Stimulated activated CD8-positive, alpha-beta memory T cell treated with anti-CD3 and anti-CD28 coated beads, Interleukin-15, amount 100 ng/mL, for 4 hours (primary cell): ENCODE data around the gene CDK5R2.

ENCODE experiments used
- DNase-seq, 2 donors: peaks; one replicate each; pipeline ENCODE4 v3.0.0-alpha.2; 2020; ENCODE audit warnings: low read depth in 2 of 2

CDK5R2 gene

GRCh38 chr2:218988164-218988563 is 28.7 kb downstream of the CDK5R2 start:
- DNase-seq: no peak

GRCh38 chr2:218988650-218989049 is 29.2 kb downstream of the CDK5R2 start:
- DNase-seq: no peak

GRCh38 chr2:218990052-218990451 is 30.6 kb downstream of the CDK5R2 start:
- no peak for DNase-seq

GRCh38 chr2:218990612-218991011 is 31.1 kb downstream of the CDK5R2 start:
- DNase-seq: no peak

- DNase-seq: no peak
Measured at GRCh38 chr2:218991674-218992168, 32.3 kb downstream of the CDK5R2 start.

GRCh38 chr2:218992196-218992595 is 32.7 kb downstream of the CDK5R2 start:
- DNase-seq: no peak

GRCh38 chr2:218992703-218993344 is 33.4 kb downstream of the CDK5R2 start:
- no peak for DNase-seq

GRCh38 chr2:218993345-218994315 is 34.2 kb downstream of the CDK5R2 start, which contains the start of gene CRYBA2:
Gene CRYBA2 (minus strand): TSS chr2:218993422. CDS start chr2:218993176, 246 bp downstream.
- no peak for DNase-seq

GRCh38 chr2:218995561-218995960 is 36.1 kb downstream of the CDK5R2 start:
- DNase-seq: no peak

- DNase-seq: peak; percentile 40 to 46
Measured at GRCh38 chr2:218995972-218996711, 36.7 kb downstream of the CDK5R2 start.

GRCh38 chr2:218996937-218997336 is 37.5 kb downstream of the CDK5R2 start:
- no peak for DNase-seq

- no peak for DNase-seq
Measured at GRCh38 chr2:218997731-218998130, 38.3 kb downstream of the CDK5R2 start.

GRCh38 chr2:218998414-218999002 is 39.0 kb downstream of the CDK5R2 start:
- no peak for DNase-seq

GRCh38 chr2:218999021-218999880 is 39.8 kb downstream of the CDK5R2 start:
- no peak for DNase-seq

- DNase-seq: no peak
Measured at GRCh38 chr2:218999881-219000568, 40.6 kb downstream of the CDK5R2 start.

- DNase-seq: no peak
Measured at GRCh38 chr2:219000569-219000960, 41.1 kb downstream of the CDK5R2 start.

- no peak for DNase-seq
Measured at GRCh38 chr2:219001100-219001576, 41.7 kb downstream of the CDK5R2 start.

- peak; percentile 46 to 48 for DNase-seq
Measured at GRCh38 chr2:219001577-219002394, 42.3 kb downstream of the CDK5R2 start.
